T-helper 1 cell treated with Interleukin-12 subunit alpha and Interleukin-12 subunit beta and Interleukin-4 antibody, amounts not matched to agents 30 μg/mL and 1 μg/mL, for 36 hours (primary cell): ENCODE measurements around the gene B3GNT9.

Experiments
- H3K27ac Mint-ChIP-seq: one replicate; pipeline ENCODE4 v1.8.0; 2021; ENCODE audit warnings: mild to moderate bottlenecking, mixed read lengths
- H3K27me3 Mint-ChIP-seq: one replicate; pipeline ENCODE4 v1.8.0; 2021; ENCODE audit warnings: low read depth, mixed read lengths
- H3K36me3 Mint-ChIP-seq: one replicate; pipeline ENCODE4 v1.8.0; 2021; ENCODE audit warnings: low read depth, mixed read lengths
- H3K4me1 Mint-ChIP-seq: one replicate; pipeline ENCODE4 v1.8.0; 2021; ENCODE audit warnings: low read depth, mixed read lengths
- H3K4me3 Mint-ChIP-seq: one replicate; pipeline ENCODE4 v1.8.0; 2021; ENCODE audit warnings: mild to moderate bottlenecking, moderate library complexity, mixed read lengths
- H3K9me3 Mint-ChIP-seq: one replicate; pipeline ENCODE4 v1.8.0; 2021; ENCODE audit warnings: mixed read lengths

Gene B3GNT9

GRCh38 chr16:67190448-67191399 lies 39.9 kb upstream of the B3GNT9 start:
- Mint-ChIP-seq H3K4me1 (peaks cover 24% of the 10 kb centered on the region), H3K4me3 (peak overlapping the region; percentile 89), H3K36me3 (peaks cover 22% of the 10 kb centered on the region), H3K27me3 (peaks cover under 1% of the 10 kb centered on the region), H3K9me3 (no peaks in the 10 kb centered on the region), H3K27ac (no peak overlapping the region)

- no peaks in the 10 kb centered on the region for H3K9me3 Mint-ChIP-seq
- peaks cover 29% of the 10 kb centered on the region for H3K4me1 Mint-ChIP-seq
- H3K4me3 Mint-ChIP-seq, result no peak within 1 kb of the TSS
- H3K27me3 Mint-ChIP-seq, result peaks cover 8% of the 10 kb centered on the region
- H3K27ac Mint-ChIP-seq, result no peak within 1 kb of the TSS
- H3K36me3 Mint-ChIP-seq, result peaks cover 17% of the 10 kb centered on the region
These were observed 39.2 kb upstream of the B3GNT9 start, which contains the start of gene EXOC3L1 for GRCh38 chr16:67190041-67190440. Gene EXOC3L1, minus strand, starts transcription at chr16:67190136. Its CDS starts 460 bp downstream, at chr16:67189676.

- H3K27me3 Mint-ChIP-seq, result peaks cover 8% of the 10 kb centered on the region
- peaks cover 6% of the 10 kb centered on the region for H3K36me3 Mint-ChIP-seq
- no peak overlapping the region for H3K4me3 Mint-ChIP-seq
- H3K27ac Mint-ChIP-seq, result no peak overlapping the region
- peaks cover 26% of the 10 kb centered on the region for H3K4me1 Mint-ChIP-seq
- no peaks in the 10 kb centered on the region for H3K9me3 Mint-ChIP-seq
These were observed 38.0 kb upstream of the B3GNT9 start for GRCh38 chr16:67188798-67189197.

GRCh38 chr16:67188323-67188722 lies 37.5 kb upstream of the B3GNT9 start:
- Mint-ChIP-seq H3K27ac (no peak overlapping the region), H3K36me3 (peaks cover 6% of the 10 kb centered on the region), H3K27me3 (peaks cover 8% of the 10 kb centered on the region), H3K4me1 (peaks cover 21% of the 10 kb centered on the region), H3K9me3 (no peaks in the 10 kb centered on the region), H3K4me3 (no peak overlapping the region)

GRCh38 chr16:67187175-67187890 lies 36.5 kb upstream of the B3GNT9 start:
- H3K9me3 Mint-ChIP-seq, result no peaks in the 10 kb centered on the region
- no peak overlapping the region for H3K4me3 Mint-ChIP-seq
- H3K4me1 Mint-ChIP-seq, result peaks cover 15% of the 10 kb centered on the region
- no peak overlapping the region for H3K27ac Mint-ChIP-seq
- H3K27me3 Mint-ChIP-seq, result peaks cover 8% of the 10 kb centered on the region
- peaks cover 2% of the 10 kb centered on the region for H3K36me3 Mint-ChIP-seq

- no peak overlapping the region for H3K27ac Mint-ChIP-seq
- H3K9me3 Mint-ChIP-seq, result no peaks in the 10 kb centered on the region
- no peak overlapping the region for H3K4me3 Mint-ChIP-seq
These were observed 35.8 kb upstream of the B3GNT9 start for GRCh38 chr16:67186550-67186950.

GRCh38 chr16:67185651-67186134 lies 34.9 kb upstream of the B3GNT9 start:
- peak overlapping the region; percentile 86 for H3K4me3 Mint-ChIP-seq
- H3K27ac Mint-ChIP-seq, result no peak overlapping the region

More at GRCh38 chr16:67186550-67186950, 35.8 kb upstream of the B3GNT9 start:
- Mint-ChIP-seq H3K36me3 (peaks cover 2% of the 10 kb centered on the region), H3K27me3 (peaks cover 8% of the 10 kb centered on the region), H3K4me1 (peaks cover 12% of the 10 kb centered on the region)

GRCh38 chr16:67184995-67185650 lies 34.3 kb upstream of the B3GNT9 start:
- peak overlapping the region; percentile 86 for H3K4me3 Mint-ChIP-seq
- peaks cover 8% of the 10 kb centered on the region for H3K4me1 Mint-ChIP-seq

More at GRCh38 chr16:67185651-67186134, 34.9 kb upstream of the B3GNT9 start:
- peaks cover 8% of the 10 kb centered on the region for H3K4me1 Mint-ChIP-seq
- no peaks in the 10 kb centered on the region for H3K9me3 Mint-ChIP-seq
- H3K27me3 Mint-ChIP-seq, result peaks cover 8% of the 10 kb centered on the region
- H3K36me3 Mint-ChIP-seq, result peaks cover 2% of the 10 kb centered on the region

GRCh38 chr16:67184453-67184994 lies 33.7 kb upstream of the B3GNT9 start:
- Mint-ChIP-seq H3K36me3 (peaks cover 2% of the 10 kb centered on the region), H3K9me3 (no peaks in the 10 kb centered on the region), H3K4me1 (peaks cover 8% of the 10 kb centered on the region), H3K27ac (no peak overlapping the region), H3K27me3 (peaks cover 8% of the 10 kb centered on the region), H3K4me3 (peak overlapping the region; percentile 66)

More at GRCh38 chr16:67184995-67185650, 34.3 kb upstream of the B3GNT9 start:
- peaks cover 8% of the 10 kb centered on the region for H3K27me3 Mint-ChIP-seq
- no peaks in the 10 kb centered on the region for H3K9me3 Mint-ChIP-seq
- H3K27ac Mint-ChIP-seq, result peak overlapping the region; percentile 79
- peaks cover 2% of the 10 kb centered on the region for H3K36me3 Mint-ChIP-seq

GRCh38 chr16:67183627-67184452 lies 33.0 kb upstream of the B3GNT9 start, which contains the start of gene MATCAP1:
Gene MATCAP1, minus strand, starts transcription at chr16:67183963. Its CDS starts 3,353 bp downstream, at chr16:67180610.
- Mint-ChIP-seq H3K27me3 (peaks cover 8% of the 10 kb centered on the region), H3K27ac (peak within 1 kb of the TSS; percentile 33), H3K9me3 (no peaks in the 10 kb centered on the region), H3K4me1 (peaks cover 13% of the 10 kb centered on the region), H3K36me3 (peaks cover 2% of the 10 kb centered on the region), H3K4me3 (peak within 1 kb of the TSS; percentile 66)

- Mint-ChIP-seq H3K9me3 (no peaks in the 10 kb centered on the region), H3K4me3 (no peak overlapping the region), H3K4me1 (peaks cover 17% of the 10 kb centered on the region), H3K27me3 (peaks cover 8% of the 10 kb centered on the region), H3K36me3 (peaks cover 2% of the 10 kb centered on the region), H3K27ac (no peak overlapping the region)
These were observed 32.5 kb upstream of the B3GNT9 start for GRCh38 chr16:67183284-67183626.

- H3K27me3 Mint-ChIP-seq, result peaks cover 8% of the 10 kb centered on the region
- H3K4me3 Mint-ChIP-seq, result no peak overlapping the region
- peaks cover 23% of the 10 kb centered on the region for H3K4me1 Mint-ChIP-seq
- H3K36me3 Mint-ChIP-seq, result peaks cover 6% of the 10 kb centered on the region
- no peak overlapping the region for H3K27ac Mint-ChIP-seq
- no peaks in the 10 kb centered on the region for H3K9me3 Mint-ChIP-seq
These were observed 31.5 kb upstream of the B3GNT9 start for GRCh38 chr16:67182288-67182687.

- Mint-ChIP-seq H3K27me3 (peaks cover 8% of the 10 kb centered on the region), H3K4me3 (no peak overlapping the region), H3K9me3 (no peaks in the 10 kb centered on the region), H3K27ac (no peak overlapping the region), H3K36me3 (peaks cover 9% of the 10 kb centered on the region), H3K4me1 (peaks cover 29% of the 10 kb centered on the region)
These were observed 30.5 kb upstream of the B3GNT9 start for GRCh38 chr16:67181346-67181745.
